Brain microvascular endothelial cell (primary cell): ENCODE results near the gene GPR37L1.

ENCODE experiments used
- DNase-seq: peaks from one replicate; pipeline ENCODE4 v3.0.0-alpha.2; 2020
- H3K27ac ChIP-seq: fragments of 250-450 bp; sonication (Bioruptor Pico); 2 replicates; pipeline ENCODE4 v1.5.1; 2020; ENCODE audit warnings: mild to moderate bottlenecking, moderate library complexity
- H3K27me3 ChIP-seq: fragments of 250-450 bp; sonication (Bioruptor Pico); replicated peaks from 2 replicates; pipeline ENCODE4 v1.5.1; 2020; ENCODE audit warnings: mild to moderate bottlenecking
- H3K36me3 ChIP-seq: fragments of 250-450 bp; sonication (Bioruptor Pico); replicated peaks from 2 replicates; pipeline ENCODE4 v1.5.1; 2020; ENCODE audit warnings: mild to moderate bottlenecking
- H3K4me3 ChIP-seq: 2 replicates; pipeline ENCODE4 v1.5.1; 2011; ENCODE audit warnings: low read depth, mild to moderate bottlenecking, control low read depth, low read length, moderate library complexity
- in situ Hi-C: cut with HindIII; loops from 2 replicates; pipeline ENCODE4 v1.10.0; 2017; ENCODE audit warnings: low sequenced_read_pairs, low pct_ligation_motif_present
- TF ChIP-seq, protein P1 (sequence below): IDR thresholded peaks from 2 replicates; pipeline ENCODE4 v1.5.1; 2011; ENCODE audit warnings: low read depth, mild to moderate bottlenecking, moderate library complexity, low read length, control low read depth, inconsistent platforms; ENCODE audit errors: missing control alignments

The GPR37L1 gene

DNA sequence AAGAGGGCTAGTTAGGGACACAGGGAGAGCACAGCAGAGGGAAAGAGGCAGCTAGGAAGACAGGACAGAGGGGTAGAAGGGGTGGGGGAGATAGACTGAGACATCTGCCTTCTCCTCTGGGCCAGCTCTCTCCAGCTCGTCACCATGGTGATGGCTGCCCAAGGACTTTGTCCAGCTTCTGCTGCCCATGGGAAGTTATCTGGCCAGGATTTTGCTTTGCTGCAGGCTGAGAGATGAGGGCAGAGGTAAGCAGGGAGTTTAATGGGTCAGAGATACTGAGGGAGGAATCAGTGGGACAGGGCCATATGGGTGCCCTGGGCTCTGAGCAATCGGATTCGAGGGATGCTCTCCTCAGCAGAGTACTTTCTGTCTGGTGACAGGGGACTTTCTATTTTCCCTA lies 34.5 kb upstream of the GPR37L1 start:
- TF ChIP-seq, protein P1, sequence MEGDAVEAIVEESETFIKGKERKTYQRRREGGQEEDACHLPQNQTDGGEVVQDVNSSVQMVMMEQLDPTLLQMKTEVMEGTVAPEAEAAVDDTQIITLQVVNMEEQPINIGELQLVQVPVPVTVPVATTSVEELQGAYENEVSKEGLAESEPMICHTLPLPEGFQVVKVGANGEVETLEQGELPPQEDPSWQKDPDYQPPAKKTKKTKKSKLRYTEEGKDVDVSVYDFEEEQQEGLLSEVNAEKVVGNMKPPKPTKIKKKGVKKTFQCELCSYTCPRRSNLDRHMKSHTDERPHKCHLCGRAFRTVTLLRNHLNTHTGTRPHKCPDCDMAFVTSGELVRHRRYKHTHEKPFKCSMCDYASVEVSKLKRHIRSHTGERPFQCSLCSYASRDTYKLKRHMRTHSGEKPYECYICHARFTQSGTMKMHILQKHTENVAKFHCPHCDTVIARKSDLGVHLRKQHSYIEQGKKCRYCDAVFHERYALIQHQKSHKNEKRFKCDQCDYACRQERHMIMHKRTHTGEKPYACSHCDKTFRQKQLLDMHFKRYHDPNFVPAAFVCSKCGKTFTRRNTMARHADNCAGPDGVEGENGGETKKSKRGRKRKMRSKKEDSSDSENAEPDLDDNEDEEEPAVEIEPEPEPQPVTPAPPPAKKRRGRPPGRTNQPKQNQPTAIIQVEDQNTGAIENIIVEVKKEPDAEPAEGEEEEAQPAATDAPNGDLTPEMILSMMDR: no peak
- no peak for DNase-seq
- in situ Hi-C loops: no loop called here
- Histone ChIP-seq H3K4me3 (no peak overlapping the region), H3K27me3 (peaks cover 4% of the 10 kb centered on the region), H3K27ac (no peak overlapping the region), H3K36me3 (no peaks in the 10 kb centered on the region)

DNA sequence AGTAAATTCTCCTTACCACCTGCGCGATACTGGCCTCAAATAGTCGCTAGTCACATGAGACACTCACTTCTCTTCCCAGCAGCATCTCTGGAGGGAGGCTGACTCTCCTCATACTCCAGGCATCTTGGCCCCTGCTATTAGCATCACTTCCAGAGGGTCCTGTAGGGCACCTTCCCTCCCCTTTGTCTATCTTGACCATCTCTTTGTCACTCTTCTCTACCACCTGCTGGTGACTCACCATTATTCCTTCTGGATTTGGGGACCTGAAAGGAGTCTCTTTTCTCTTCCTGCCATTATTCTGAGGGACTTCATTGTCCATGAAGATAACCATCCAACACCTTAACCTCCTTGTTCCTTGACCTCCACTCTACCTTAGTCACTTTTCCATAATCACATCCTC lies 31.7 kb upstream of the GPR37L1 start:
- H3K27ac ChIP-seq: no peak overlapping the region

DNA sequence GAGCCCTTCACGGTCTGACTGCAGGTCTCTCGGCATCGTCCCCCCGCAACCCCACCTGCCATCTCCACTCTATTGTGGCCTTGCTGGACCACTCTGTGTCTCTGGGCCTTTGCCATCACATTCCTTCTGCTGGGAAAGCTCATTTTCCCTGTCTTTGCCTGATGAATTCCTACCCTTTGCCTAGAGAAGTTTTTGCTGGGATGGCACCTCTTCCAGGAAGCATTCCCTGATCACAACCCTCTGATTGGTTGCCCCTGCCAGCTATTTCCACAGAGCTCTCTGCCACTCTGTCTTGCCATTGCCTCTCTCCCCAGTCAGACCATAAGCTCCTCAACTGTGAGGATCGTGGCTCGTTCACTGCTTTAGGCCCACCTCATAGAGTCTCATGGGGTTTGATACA lies 28.9 kb upstream of the GPR37L1 start:
- TF ChIP-seq, protein P1: no peak
- no peaks in the 10 kb centered on the region for H3K36me3 ChIP-seq
- peaks cover 4% of the 10 kb centered on the region for H3K27me3 ChIP-seq
- no peak overlapping the region for H3K4me3 ChIP-seq
- in situ Hi-C loops: no loop called here
- DNase-seq: no peak
- no peak overlapping the region for H3K27ac ChIP-seq

More for the DNA sequence above, 31.7 kb upstream of the GPR37L1 start:
- Histone ChIP-seq H3K36me3 (no peaks in the 10 kb centered on the region), H3K27me3 (peaks cover 4% of the 10 kb centered on the region), H3K4me3 (no peak overlapping the region)
- in situ Hi-C loops: no loop called here
- no peak for DNase-seq
- TF ChIP-seq, protein P1: no peak

DNA sequence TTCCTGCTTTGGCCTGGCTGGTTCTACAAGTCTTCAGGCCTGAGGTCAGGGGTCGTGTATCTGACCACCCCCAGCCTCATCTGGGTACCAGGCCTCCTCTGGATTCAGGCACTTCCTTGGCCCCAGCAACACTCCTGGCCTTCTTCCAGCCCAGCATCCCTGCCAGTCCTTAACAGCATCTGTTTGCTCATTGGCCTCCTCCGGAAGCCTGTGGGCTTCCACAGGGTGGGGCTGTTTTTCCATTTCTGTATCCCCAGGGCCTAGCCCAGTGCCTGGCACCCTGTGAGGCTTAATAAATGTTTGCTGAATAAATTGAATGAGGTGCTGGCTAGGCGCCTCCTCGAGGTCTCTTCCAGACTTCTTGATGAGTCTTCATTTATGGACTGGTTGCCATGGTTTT lies 21.5 kb upstream of the GPR37L1 start:
- TF ChIP-seq, protein P1: no peak
- DNase-seq: no peak
- in situ Hi-C loops: no loop called here

DNA sequence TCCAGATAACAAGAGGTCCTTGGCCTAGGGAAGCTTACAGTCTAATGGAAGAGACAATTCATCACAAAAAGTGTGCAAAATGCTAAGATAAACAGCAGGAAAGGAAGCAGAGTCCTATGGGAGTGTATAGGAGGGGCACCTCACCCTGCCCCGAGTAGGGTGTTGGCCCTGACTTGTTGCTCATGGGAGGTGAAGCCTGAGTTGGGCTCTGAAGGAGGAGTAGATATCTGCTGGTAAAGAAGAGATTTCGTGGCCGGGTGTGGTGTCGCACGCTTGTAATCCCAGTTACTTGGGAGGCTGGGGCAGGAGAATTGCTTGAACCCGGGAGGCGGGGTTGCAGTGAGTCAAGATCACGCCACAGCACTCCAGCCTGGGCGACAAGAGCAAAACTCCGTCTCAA lies 18.6 kb upstream of the GPR37L1 start:
- Histone ChIP-seq H3K36me3 (no peaks in the 10 kb centered on the region), H3K27me3 (no peaks in the 10 kb centered on the region), H3K4me3 (no peak overlapping the region), H3K27ac (no peak overlapping the region)
- in situ Hi-C loops: no loop called here
- DNase-seq: no peak
- TF ChIP-seq, protein P1: no peak

More for the DNA sequence above, 21.5 kb upstream of the GPR37L1 start:
- no peak overlapping the region for H3K27ac ChIP-seq
- H3K27me3 ChIP-seq: no peaks in the 10 kb centered on the region
- H3K4me3 ChIP-seq: no peak overlapping the region
- H3K36me3 ChIP-seq: no peaks in the 10 kb centered on the region

DNA sequence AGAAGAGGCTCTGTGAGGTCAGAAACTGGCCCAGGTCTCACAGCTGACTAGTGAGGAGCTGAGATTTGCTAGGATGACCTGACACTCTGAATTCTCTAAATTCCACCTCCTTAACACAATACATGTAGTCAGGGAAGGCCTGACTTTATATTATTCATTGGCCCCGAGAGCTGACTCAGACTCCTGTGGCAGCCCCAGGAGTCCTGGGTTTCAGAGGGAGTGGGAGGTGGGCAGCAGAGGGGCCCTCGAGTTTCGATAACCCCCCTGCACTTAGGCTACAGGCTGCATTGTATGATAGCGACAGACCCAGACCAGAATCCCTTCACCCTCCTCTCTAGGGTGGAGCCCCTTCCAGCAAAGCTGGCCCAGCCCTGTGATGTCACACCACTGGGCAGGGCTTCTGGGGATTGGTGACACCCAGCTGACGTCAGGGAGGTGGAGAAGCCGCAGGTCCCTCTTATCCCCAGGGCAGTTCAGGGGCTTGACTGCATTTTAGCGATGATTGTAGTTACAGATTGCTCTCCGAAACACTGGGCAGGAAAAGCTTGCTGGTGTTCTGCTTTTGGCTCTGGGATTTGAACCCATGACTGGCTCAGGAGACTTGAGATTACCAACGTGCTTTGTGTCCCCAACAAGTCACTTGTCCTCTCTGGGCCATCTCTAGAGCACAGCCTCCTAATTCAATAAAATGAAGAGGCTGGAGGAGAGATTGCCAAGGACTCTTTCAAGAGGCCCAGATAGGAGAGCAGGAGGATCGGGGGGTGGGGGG lies 17.0 kb upstream of the GPR37L1 start:
- TF ChIP-seq, protein P1: no peak
- DNase-seq: peak; percentile 64
- Histone ChIP-seq H3K27ac (peak overlapping the region; percentile 51), H3K4me3 (no peak overlapping the region), H3K27me3 (no peaks in the 10 kb centered on the region), H3K36me3 (no peaks in the 10 kb centered on the region)
- in situ Hi-C loops: no loop called here
